ENCODE measurements around the gene SENP2.

DNA sequence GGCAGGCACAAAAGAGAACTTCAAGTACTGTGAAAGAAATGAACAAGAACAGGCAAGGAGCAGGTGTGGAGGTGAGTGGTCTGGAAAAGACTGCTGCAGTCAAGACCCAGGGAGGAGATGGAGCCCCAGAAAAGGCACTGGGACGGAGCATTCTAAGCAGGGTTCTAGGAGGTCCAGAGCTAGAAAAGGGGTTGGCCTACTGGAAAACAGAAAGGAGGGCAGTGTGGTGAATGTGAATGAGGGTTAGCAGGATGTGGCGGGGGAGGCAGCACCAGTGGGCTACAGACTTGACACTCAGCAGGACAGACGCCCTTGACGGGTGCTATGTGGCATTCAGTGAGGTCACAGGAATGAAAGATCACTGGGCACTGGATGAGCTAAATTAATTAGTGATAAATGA lies 75.7 kb downstream of the SENP2 start:
- TF ChIP-seq, protein P1, sequence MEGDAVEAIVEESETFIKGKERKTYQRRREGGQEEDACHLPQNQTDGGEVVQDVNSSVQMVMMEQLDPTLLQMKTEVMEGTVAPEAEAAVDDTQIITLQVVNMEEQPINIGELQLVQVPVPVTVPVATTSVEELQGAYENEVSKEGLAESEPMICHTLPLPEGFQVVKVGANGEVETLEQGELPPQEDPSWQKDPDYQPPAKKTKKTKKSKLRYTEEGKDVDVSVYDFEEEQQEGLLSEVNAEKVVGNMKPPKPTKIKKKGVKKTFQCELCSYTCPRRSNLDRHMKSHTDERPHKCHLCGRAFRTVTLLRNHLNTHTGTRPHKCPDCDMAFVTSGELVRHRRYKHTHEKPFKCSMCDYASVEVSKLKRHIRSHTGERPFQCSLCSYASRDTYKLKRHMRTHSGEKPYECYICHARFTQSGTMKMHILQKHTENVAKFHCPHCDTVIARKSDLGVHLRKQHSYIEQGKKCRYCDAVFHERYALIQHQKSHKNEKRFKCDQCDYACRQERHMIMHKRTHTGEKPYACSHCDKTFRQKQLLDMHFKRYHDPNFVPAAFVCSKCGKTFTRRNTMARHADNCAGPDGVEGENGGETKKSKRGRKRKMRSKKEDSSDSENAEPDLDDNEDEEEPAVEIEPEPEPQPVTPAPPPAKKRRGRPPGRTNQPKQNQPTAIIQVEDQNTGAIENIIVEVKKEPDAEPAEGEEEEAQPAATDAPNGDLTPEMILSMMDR (conservative IDR thresholded peaks at IDR 0.05; ENCODE audit: low read depth in 2 of 2) = no peak
- no peak for TF ChIP-seq REST (IDR thresholded peaks at IDR 0.05; ENCODE audit: unreplicated experiment)
- no peak for TF ChIP-seq EZH2phosphoT487 (IDR thresholded peaks at IDR 0.05; ENCODE audit: unreplicated experiment)
- TF ChIP-seq CREB1 (CRISPR knock-in tag; IDR thresholded peaks at IDR 0.05; ENCODE audit: low read depth) = no peak
- TF ChIP-seq EZH2 (IDR thresholded peaks at IDR 0.05; ENCODE audit: low read depth, unreplicated experiment) = no peak
- TF ChIP-seq, protein P2, sequence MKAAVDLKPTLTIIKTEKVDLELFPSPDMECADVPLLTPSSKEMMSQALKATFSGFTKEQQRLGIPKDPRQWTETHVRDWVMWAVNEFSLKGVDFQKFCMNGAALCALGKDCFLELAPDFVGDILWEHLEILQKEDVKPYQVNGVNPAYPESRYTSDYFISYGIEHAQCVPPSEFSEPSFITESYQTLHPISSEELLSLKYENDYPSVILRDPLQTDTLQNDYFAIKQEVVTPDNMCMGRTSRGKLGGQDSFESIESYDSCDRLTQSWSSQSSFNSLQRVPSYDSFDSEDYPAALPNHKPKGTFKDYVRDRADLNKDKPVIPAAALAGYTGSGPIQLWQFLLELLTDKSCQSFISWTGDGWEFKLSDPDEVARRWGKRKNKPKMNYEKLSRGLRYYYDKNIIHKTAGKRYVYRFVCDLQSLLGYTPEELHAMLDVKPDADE (IDR thresholded peaks at IDR 0.05) = no peak
- no peak for TF ChIP-seq POLR2AphosphoS5 (IDR thresholded peaks at IDR 0.05; ENCODE audit: low read depth)
- TF ChIP-seq, protein P3, sequence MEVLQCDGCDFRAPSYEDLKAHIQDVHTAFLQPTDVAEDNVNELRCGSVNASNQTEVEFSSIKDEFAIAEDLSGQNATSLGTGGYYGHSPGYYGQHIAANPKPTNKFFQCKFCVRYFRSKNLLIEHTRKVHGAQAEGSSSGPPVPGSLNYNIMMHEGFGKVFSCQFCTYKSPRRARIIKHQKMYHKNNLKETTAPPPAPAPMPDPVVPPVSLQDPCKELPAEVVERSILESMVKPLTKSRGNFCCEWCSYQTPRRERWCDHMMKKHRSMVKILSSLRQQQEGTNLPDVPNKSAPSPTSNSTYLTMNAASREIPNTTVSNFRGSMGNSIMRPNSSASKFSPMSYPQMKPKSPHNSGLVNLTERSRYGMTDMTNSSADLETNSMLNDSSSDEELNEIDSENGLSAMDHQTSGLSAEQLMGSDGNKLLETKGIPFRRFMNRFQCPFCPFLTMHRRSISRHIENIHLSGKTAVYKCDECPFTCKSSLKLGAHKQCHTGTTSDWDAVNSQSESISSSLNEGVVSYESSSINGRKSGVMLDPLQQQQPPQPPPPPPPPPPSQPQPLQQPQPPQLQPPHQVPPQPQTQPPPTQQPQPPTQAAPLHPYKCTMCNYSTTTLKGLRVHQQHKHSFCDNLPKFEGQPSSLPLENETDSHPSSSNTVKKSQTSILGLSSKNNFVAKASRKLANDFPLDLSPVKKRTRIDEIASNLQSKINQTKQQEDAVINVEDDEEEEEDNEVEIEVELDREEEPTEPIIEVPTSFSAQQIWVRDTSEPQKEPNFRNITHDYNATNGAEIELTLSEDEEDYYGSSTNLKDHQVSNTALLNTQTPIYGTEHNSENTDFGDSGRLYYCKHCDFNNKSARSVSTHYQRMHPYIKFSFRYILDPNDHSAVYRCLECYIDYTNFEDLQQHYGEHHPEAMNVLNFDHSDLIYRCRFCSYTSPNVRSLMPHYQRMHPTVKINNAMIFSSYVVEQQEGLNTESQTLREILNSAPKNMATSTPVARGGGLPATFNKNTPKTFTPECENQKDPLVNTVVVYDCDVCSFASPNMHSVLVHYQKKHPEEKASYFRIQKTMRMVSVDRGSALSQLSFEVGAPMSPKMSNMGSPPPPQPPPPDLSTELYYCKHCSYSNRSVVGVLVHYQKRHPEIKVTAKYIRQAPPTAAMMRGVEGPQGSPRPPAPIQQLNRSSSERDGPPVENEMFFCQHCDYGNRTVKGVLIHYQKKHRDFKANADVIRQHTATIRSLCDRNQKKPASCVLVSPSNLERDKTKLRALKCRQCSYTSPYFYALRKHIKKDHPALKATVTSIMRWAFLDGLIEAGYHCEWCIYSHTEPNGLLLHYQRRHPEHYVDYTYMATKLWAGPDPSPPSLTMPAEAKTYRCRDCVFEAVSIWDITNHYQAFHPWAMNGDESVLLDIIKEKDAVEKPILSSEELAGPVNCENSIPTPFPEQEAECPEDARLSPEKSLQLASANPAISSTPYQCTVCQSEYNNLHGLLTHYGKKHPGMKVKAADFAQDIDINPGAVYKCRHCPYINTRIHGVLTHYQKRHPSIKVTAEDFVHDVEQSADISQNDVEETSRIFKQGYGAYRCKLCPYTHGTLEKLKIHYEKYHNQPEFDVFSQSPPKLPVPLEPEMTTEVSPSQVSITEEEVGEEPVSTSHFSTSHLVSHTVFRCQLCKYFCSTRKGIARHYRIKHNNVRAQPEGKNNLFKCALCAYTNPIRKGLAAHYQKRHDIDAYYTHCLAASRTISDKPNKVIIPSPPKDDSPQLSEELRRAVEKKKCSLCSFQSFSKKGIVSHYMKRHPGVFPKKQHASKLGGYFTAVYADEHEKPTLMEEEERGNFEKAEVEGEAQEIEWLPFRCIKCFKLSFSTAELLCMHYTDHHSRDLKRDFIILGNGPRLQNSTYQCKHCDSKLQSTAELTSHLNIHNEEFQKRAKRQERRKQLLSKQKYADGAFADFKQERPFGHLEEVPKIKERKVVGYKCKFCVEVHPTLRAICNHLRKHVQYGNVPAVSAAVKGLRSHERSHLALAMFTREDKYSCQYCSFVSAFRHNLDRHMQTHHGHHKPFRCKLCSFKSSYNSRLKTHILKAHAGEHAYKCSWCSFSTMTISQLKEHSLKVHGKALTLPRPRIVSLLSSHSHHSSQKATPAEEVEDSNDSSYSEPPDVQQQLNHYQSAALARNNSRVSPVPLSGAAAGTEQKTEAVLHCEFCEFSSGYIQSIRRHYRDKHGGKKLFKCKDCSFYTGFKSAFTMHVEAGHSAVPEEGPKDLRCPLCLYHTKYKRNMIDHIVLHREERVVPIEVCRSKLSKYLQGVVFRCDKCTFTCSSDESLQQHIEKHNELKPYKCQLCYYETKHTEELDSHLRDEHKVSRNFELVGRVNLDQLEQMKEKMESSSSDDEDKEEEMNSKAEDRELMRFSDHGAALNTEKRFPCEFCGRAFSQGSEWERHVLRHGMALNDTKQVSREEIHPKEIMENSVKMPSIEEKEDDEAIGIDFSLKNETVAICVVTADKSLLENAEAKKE (CRISPR knock-in tag; IDR thresholded peaks at IDR 0.05) = no peak
- no peak for TF ChIP-seq JUNB (IDR thresholded peaks at IDR 0.05; ENCODE audit: unreplicated experiment)

Data from GM23338 (cell line).